H54 (cell line): ENCODE measurements around the gene OR9A2.
"Not testable (repeated sequence)": the region's sequence is repeated elsewhere in the genome, so short reads cannot be mapped to it uniquely, and the experiment has no call there.

Source experiments
- DNase-seq: peaks from one replicate; pipeline ENCODE4 v3.0.0; 2011; ENCODE audit warnings: low spot score, mixed read lengths; ENCODE audit not compliant: insufficient read length
- FAIRE-seq: peaks from 3 replicates; lab custom pipeline; 2011; peaks lifted over from hg19 to GRCh38; lab: Jason Lieb, UNC
- POLR2A ChIP-seq: IDR thresholded peaks from 2 replicates; pipeline ENCODE4 v1.6.1; 2011; ENCODE audit warnings: low read depth, mild to moderate bottlenecking, low read length

OR9A2 gene

GRCh38 chr7:143012001-143012400 is 14.9 kb downstream of the OR9A2 start:
- no peak for TF ChIP-seq POLR2A
- DNase-seq, result no peak
- no peak for FAIRE-seq

- TF ChIP-seq POLR2A, result no peak
- FAIRE-seq (no peak), DNase-seq (peak; percentile 44)
Observed at GRCh38 chr7:143008007-143008901, 18.7 kb downstream of the OR9A2 start.

GRCh38 chr7:143005632-143006260 is 21.2 kb downstream of the OR9A2 start:
- DNase-seq (no peak), FAIRE-seq (no peak)
- no peak for TF ChIP-seq POLR2A

DNA sequence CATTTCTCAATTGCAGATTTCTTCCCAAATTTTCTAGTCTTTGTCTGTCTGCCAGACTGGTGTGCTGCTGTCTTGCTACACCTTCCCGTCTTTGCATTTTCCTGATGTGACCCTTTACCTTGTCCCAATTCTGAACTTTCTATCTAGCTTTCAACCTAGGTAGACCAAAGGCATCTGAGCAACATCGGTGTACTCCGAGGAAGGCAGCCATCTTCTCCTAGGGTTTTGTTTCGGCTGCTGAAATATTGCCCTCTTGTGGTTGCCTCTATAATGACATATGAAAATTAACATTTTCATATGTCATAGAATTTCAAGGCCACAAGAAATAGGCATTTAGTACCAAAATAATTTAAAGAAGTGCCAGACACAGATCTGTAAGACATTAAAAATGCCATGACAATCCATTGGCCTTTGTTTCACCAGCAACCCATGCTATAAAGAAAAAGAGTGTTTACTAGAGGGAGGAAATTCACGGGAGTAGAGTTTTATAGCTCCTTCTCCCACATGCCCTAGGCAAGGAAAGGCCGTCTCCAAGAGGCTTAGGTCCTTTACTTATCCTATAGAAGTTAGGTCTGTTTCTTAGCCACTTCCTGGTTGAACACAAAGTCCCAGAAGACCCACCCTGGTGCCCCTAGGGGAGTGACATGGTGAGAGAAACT is 23.4 kb downstream of the OR9A2 start:
- DNase-seq (peak; percentile 24), FAIRE-seq (peak; percentile 91)
- TF ChIP-seq POLR2A, result no peak

- DNase-seq (no peak), FAIRE-seq (no peak)
- TF ChIP-seq POLR2A, result no peak
Observed at GRCh38 chr7:143002898-143003297, 24.0 kb downstream of the OR9A2 start.

DNA sequence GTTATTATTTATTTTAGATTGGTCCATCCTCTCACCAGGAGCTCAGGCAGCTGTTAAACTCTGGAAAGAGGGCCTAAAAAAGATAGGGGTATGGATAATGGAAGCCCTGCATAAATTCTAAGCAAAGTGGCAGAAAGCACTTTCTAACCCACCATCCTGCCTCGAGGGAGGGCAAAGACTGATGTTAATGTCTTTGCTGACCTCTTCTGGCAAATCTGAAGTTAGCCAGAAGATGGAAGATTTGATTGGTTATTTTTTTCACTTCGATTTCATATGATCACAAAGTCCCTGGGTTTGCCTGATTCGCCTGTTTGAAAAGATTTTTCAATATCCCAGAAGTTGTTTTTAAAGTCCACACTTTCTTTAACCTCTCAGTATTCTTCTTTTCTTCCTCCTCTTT is 24.8 kb downstream of the OR9A2 start:
- DNase-seq (no peak), FAIRE-seq (no peak)
- no peak for TF ChIP-seq POLR2A

GRCh38 chr7:143000648-143001047 is 26.3 kb downstream of the OR9A2 start:
- no peak for TF ChIP-seq POLR2A

DNA sequence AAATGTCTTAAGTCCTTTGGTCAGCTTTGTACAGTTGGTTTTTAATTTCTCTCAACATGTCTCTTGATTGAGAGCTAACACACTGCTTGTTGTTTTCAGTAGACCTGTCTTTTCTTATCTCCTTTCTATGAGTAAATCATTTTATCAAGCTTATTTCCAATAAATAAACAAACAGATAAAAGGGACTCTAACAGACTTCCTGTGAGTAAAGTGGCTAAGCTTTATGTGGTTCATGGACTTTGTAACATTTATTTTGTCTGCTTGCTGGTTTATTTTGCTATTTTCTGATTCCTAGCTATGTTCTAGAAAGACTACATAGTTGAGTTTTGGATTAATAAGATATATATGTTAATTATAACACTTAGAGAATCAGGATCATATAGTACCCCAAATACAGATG is 27.1 kb downstream of the OR9A2 start:
- FAIRE-seq, result no peak
- TF ChIP-seq POLR2A, result no peak
- DNase-seq, result no peak

More at GRCh38 chr7:143000648-143001047, 26.3 kb downstream of the OR9A2 start:
- DNase-seq (no peak), FAIRE-seq (no peak)

GRCh38 chr7:142998966-142999365 is 28.0 kb downstream of the OR9A2 start:
- FAIRE-seq, result no peak
- no peak for TF ChIP-seq POLR2A
- no peak for DNase-seq

DNA sequence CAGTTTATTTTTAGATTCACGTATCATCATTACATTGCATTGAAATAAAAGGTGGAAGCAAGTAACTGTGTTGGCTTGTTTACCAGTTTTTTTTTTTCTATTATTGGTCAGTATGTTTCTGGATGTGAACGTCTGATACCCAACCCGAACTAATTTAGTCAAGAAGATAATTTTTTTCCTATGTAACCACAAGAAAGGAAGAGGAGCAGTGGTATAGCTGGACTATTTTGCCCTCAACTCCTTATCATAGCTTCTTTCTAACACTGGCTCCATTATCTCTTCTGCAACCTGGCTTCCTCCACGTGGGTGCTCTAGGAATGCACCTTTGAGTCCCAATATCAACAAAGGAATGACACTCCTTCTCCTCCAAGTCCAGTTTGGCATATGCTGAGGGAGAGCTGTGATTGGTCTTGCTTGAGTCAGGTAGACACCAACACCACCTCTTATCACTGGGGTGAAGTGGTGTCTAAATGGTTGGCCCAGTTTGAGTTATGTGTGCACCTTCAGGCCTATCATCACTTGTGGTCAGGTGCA is 29.4 kb downstream of the OR9A2 start:
- DNase-seq (no peak), FAIRE-seq (no peak)
- no peak for TF ChIP-seq POLR2A

DNA sequence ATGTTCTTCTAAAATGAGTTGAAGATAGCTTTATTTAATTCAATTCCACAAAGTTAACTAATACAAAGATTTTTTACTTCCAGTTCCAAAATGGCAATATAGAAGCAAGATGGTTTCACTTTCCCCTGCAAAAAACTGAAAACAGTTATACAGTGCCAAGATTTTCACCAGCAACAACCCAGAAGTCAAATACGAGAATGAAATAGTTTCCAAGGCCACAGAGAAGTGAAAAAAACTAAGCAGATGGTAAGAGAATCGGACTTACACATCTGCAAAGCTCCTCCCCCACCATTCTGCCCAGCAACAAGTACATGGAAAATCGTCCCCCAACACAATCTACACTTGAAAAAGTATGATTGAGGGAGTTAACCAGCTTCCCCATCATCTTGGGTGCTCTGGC is 34.5 kb downstream of the OR9A2 start:
- FAIRE-seq, result no peak
- no peak for DNase-seq
- no peak for TF ChIP-seq POLR2A

DNA sequence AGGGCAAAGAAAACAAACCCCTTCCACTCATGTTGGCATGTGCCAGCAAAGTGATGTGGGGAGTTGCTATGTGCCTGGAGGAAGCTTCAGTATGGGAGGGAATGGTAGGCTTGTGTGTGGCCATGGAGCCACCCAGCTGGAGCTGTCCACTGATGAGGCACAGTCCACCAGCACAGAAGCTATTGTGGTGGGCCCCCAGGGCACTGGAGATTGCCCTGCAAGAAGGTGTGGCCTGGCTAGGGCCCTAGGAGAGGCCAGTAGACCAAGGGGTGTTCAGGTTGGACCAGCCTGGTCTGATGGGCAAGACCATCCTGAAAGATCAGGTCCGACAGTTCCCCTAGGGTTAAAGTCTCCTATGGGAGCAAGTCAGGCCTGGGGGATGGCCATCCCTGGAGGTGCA is 42.6 kb downstream of the OR9A2 start:
- no peak for TF ChIP-seq POLR2A
- FAIRE-seq, result no peak
- DNase-seq, result no peak

DNA sequence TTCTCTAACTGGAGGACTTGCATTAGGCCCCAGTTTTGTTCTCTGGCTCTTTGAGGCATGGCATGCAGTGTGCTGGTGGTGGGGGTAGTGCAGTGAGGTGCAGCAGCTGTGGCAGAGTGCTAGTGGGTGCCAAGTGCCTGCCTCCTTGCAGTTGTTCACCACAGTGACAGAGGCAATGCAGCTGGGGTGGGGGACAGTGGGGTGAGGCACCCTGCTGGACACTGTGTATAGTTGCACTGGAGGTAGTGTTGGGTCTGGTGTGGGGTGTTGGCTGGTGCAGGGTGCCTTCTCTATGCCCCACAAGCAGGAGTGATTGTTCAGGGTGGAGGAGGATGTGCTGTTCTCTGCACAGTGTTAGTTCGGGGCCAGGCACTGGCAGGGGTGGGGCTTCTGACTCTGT is 43.1 kb downstream of the OR9A2 start:
- FAIRE-seq (no peak), DNase-seq (no peak)
- no peak for TF ChIP-seq POLR2A

GRCh38 chr7:142978402-142978801 is 48.5 kb downstream of the OR9A2 start:
- DNase-seq, FAIRE-seq: not testable (repeated sequence)
